Measurements from ENCODE around the gene MTERF4. TPM values are rescaled to one million over a fixed set of nuclear protein-coding genes. Genes with fewer than 3 reads are reported as not detected.

MTERF4 gene, protein sequence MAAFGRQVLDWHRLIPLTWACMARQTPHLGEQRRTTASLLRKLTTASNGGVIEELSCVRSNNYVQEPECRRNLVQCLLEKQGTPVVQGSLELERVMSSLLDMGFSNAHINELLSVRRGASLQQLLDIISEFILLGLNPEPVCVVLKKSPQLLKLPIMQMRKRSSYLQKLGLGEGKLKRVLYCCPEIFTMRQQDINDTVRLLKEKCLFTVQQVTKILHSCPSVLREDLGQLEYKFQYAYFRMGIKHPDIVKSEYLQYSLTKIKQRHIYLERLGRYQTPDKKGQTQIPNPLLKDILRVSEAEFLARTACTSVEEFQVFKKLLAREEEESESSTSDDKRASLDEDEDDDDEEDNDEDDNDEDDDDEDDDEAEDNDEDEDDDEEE
- 16.7 TPM for polyA plus RNA-seq (2013, experiment 1 of 2)
- 15.7 TPM for polyA plus RNA-seq (2013, experiment 2 of 2)

DNA sequence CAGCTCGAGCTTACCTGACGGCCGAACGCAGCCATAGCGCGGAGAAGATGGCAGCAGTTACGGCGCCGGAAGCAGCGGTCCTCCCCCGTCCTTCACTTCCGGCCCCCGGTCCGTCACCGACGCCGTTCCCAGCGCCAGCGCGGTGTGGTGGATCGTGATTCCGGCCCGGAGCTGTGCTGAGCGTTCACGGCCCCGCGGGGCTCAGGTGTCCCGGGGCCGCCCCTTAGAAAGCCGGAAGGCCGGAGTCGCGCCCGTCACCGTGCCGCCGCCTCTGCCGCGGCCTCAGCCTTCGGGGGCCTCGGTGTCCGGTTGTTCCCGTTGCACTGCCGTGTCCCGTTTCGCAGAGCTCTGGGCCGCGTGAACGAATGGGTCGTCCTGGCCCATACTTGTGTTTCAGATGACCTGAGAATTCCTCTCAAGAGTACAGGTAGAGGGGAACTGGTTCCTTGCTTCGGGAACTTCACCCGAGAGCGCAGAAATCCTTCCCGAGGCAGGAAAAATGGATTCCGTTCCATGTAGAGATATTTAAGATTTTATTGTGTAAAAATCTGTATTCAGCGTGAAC lies at the start of gene MTERF4:
TSS of gene MTERF4 (minus strand) at position 49 of the 565 bp plus-strand sequence. CDS start at position 35, 14 bp downstream.
- Histone ChIP-seq H2BK5ac (ENCODE audit: low read depth, low read length, poor library complexity, severe bottlenecking) (no peak within 1 kb of the TSS), H3K9ac (ENCODE audit: low read length) (peak within 1 kb of the TSS; percentile 97), H3K27me3 (ENCODE audit: control insufficient read depth in 1 of 2, insufficient read depth in 1 of 2, low read length in 2 of 2) (no peaks in the 10 kb centered on the region), H3K27ac (ENCODE audit: low read length, poor library complexity, severe bottlenecking) (peak within 1 kb of the TSS; percentile 56), H3K36me3 (ENCODE audit: control insufficient read depth in 1 of 2, insufficient read depth in 2 of 2, low read depth in 1 of 2, low read length in 2 of 2) (peaks cover 15 to 26% of the 10 kb centered on the region in 2 experiments), H2AK5ac (ENCODE audit: low read length, severe bottlenecking) (no peak within 1 kb of the TSS), H4K8ac (ENCODE audit: low read length) (peak within 1 kb of the TSS; percentile 100), H4K91ac (ENCODE audit: low read length) (peak within 1 kb of the TSS; percentile 88), H3K4me3 (ENCODE audit: insufficient read depth in 1 of 2, low read depth in 1 of 2, low read length in 2 of 2) (peak within 1 kb of the TSS; percentile 89 to 96), H3K23ac (ENCODE audit: low read length in 2 of 2) (peak within 1 kb of the TSS in 1 of 2 experiments; percentile 82), H3K14ac (ENCODE audit: low read length in 2 of 2) (peak within 1 kb of the TSS in 1 of 2 experiments; percentile 97), H3K79me1 (replicated peaks; ENCODE audit: low read length, poor library complexity, severe bottlenecking) (peaks cover 32% of the 10 kb centered on the region), H3K18ac (ENCODE audit: low read depth in 1 of 2, low read length in 2 of 2) (peak within 1 kb of the TSS; percentile 88 to 95), H3K4me2 (ENCODE audit: low read length, poor library complexity, severe bottlenecking) (peak within 1 kb of the TSS; percentile 99), H2AFZ (ENCODE audit: low read depth, low read length) (peak within 1 kb of the TSS; percentile 78), H3K4ac (ENCODE audit: low read depth in 1 of 2, low read length in 2 of 2) (peak within 1 kb of the TSS; percentile 58 to 85), H3K9me3 (ENCODE audit: control insufficient read depth, low read length) (no peaks in the 10 kb centered on the region), H2BK12ac (ENCODE audit: low read length in 2 of 2) (peak within 1 kb of the TSS in 1 of 2 experiments; percentile 43), H2BK15ac (ENCODE audit: low read depth, poor library complexity, severe bottlenecking) (peak within 1 kb of the TSS; percentile 20), H2BK120ac (ENCODE audit: low read depth, low read length) (peak within 1 kb of the TSS; percentile 74), H3K4me1 (ENCODE audit: control insufficient read depth, insufficient read depth, low read depth, low read length) (peaks cover 10% of the 10 kb centered on the region)
- DNase-seq: peak; percentile 85
- under 1% methylated on average over 52 of the region's 56 CpGs for WGBS

DNA sequence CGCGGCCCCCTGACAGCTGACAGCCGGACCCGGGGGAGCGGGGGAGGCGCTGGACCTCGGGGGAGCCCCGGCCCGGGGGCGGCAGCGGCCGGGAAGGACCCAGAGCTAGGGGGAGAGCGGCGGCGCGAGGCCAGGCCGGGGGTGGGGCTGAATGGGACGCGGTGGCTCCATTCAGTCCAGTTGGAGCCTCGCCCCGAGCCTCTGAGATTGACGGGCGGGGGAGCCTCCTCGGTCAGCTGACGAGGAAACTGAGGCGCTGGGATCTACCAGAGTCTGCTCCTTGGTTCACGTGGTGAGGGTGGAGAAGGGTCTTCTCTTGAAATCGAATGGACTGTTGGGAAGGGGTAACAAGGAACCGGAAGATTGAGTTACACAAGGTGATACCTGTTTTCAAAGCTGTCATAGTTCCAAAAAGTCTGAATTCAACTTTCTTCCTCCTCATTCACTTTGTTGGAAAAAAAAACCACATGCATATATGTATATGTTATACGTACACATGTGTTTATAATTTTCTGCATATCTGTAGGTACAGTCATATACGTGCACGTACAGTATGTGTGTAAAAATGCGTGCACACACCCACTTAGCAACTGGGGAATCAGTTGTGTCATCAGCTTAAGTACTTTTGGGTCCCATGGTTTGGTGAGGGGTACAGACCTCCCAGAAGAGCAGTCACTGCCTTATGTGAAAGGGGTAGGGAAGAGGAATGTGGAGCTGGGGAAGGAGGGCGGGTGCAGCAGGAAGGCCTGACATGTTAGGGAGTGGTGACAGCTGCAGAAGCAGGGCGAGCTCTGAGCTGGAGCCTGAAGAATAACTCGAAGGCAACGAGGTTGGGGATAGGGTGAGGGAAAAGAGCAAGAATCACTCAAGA lies 48.8 kb upstream of the MTERF4 start:
- H4K8ac ChIP-seq (ENCODE audit: low read length): peak overlapping the region; percentile 85
- H3K79me1 ChIP-seq (replicated peaks; ENCODE audit: low read length, poor library complexity, severe bottlenecking): peaks cover 31% of the 10 kb centered on the region
- peak overlapping the region; percentile 86 for H3K9ac ChIP-seq (ENCODE audit: low read length)
- H2BK12ac ChIP-seq (ENCODE audit: low read length in 2 of 2): peak overlapping the region in 1 of 2 experiments; percentile 29
- no peak overlapping the region for H2BK120ac ChIP-seq (ENCODE audit: low read depth, low read length)
- WGBS: 16% methylated on average over 35 of the region's 37 CpGs
- H3K4me1 ChIP-seq (ENCODE audit: control insufficient read depth, insufficient read depth, low read depth, low read length): peaks cover 18% of the 10 kb centered on the region
- peak overlapping the region; percentile 47 for H3K4ac ChIP-seq (ENCODE audit: low read depth in 1 of 2, low read length in 2 of 2)
- H3K18ac ChIP-seq (ENCODE audit: low read depth in 1 of 2, low read length in 2 of 2): peak overlapping the region; percentile 30 to 92
- peaks cover 7 to 16% of the 10 kb centered on the region in 2 experiments for H3K36me3 ChIP-seq (ENCODE audit: control insufficient read depth in 1 of 2, insufficient read depth in 2 of 2, low read depth in 1 of 2, low read length in 2 of 2)
- peak overlapping the region in 1 of 2 experiments; percentile 41 for H3K14ac ChIP-seq (ENCODE audit: low read length in 2 of 2)
- no peaks in the 10 kb centered on the region for H3K27me3 ChIP-seq (ENCODE audit: control insufficient read depth in 1 of 2, insufficient read depth in 1 of 2, low read length in 2 of 2)
- peak overlapping the region; percentile 97 for H2BK15ac ChIP-seq (ENCODE audit: low read depth, poor library complexity, severe bottlenecking)
- H3K23ac ChIP-seq (ENCODE audit: low read length in 2 of 2): no peak overlapping the region
- H4K91ac ChIP-seq (ENCODE audit: low read length): peak overlapping the region; percentile 47
- H3K27ac ChIP-seq (ENCODE audit: low read length, poor library complexity, severe bottlenecking): no peak overlapping the region
- H3K4me3 ChIP-seq (ENCODE audit: insufficient read depth in 1 of 2, low read depth in 1 of 2, low read length in 2 of 2): peak overlapping the region; percentile 87 to 97
- H2AFZ ChIP-seq (ENCODE audit: low read depth, low read length): peak overlapping the region; percentile 68
- H2BK5ac ChIP-seq (ENCODE audit: low read depth, low read length, poor library complexity, severe bottlenecking): no peak overlapping the region
- no peaks in the 10 kb centered on the region for H3K9me3 ChIP-seq (ENCODE audit: control insufficient read depth, low read length)
- H2AK5ac ChIP-seq (ENCODE audit: low read length, severe bottlenecking): no peak overlapping the region
- DNase-seq: peak; percentile 29
- peak overlapping the region; percentile 68 for H3K4me2 ChIP-seq (ENCODE audit: low read length, poor library complexity, severe bottlenecking)

DNA sequence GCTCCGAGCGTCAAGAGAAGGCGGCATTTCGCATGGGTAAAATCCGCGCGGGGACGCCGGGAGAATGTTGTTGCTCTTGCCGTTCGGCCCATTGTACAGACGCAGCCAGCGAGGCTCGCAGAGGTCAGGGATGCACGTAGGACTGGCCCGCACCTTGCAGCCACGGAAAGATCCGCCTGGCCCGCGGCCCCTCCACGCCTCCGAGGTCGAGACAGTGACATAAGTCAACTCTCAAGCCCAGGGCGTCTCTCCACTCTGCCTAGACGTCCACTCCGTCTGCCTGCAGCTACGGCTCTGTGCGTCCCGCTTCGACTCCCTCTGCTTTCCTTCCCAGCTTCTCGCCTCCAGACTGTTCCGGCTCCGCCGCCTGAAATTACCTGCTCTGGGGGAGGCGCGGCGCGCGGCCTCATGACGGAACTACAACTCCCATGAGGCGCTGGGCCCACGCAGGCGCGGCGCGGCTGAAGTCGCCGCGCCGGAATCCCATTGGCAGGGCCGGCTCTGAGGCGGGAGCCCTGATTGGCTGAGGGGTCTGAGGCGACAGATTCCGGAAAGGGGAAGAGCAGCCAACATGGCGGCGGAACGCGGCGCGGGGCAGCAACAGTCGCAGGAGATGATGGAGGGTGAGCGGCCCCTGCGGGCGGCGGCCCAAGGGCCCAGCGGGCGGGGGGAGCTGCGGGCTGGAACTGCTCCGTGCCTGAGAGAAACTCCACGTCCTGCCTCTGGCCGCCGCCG lies 48.0 kb upstream of the MTERF4 start, which contains the start of gene PPP1R7:
TSS of gene PPP1R7 (plus strand) at position 543 of the 735 bp plus-strand sequence. CDS start at position 572, 29 bp downstream.
- Histone ChIP-seq H3K9ac (ENCODE audit: low read length) (peak within 1 kb of the TSS; percentile 86), H3K27me3 (ENCODE audit: control insufficient read depth in 1 of 2, insufficient read depth in 1 of 2, low read length in 2 of 2) (no peaks in the 10 kb centered on the region), H2AFZ (ENCODE audit: low read depth, low read length) (peak within 1 kb of the TSS; percentile 96), H3K4me2 (ENCODE audit: low read length, poor library complexity, severe bottlenecking) (peak within 1 kb of the TSS; percentile 85), H3K4me3 (ENCODE audit: insufficient read depth in 1 of 2, low read depth in 1 of 2, low read length in 2 of 2) (peak within 1 kb of the TSS; percentile 87 to 97), H3K14ac (ENCODE audit: low read length in 2 of 2) (peak within 1 kb of the TSS in 1 of 2 experiments; percentile 41), H3K27ac (ENCODE audit: low read length, poor library complexity, severe bottlenecking) (no peak within 1 kb of the TSS), H4K8ac (ENCODE audit: low read length) (peak within 1 kb of the TSS; percentile 85), H2BK5ac (ENCODE audit: low read depth, low read length, poor library complexity, severe bottlenecking) (no peak within 1 kb of the TSS), H3K9me3 (ENCODE audit: control insufficient read depth, low read length) (no peaks in the 10 kb centered on the region), H2AK5ac (ENCODE audit: low read length, severe bottlenecking) (no peak within 1 kb of the TSS), H3K4ac (ENCODE audit: low read depth in 1 of 2, low read length in 2 of 2) (peak within 1 kb of the TSS; percentile 47), H2BK15ac (ENCODE audit: low read depth, poor library complexity, severe bottlenecking) (peak within 1 kb of the TSS; percentile 97), H3K4me1 (ENCODE audit: control insufficient read depth, insufficient read depth, low read depth, low read length) (peaks cover 18% of the 10 kb centered on the region), H3K36me3 (ENCODE audit: control insufficient read depth in 1 of 2, insufficient read depth in 2 of 2, low read depth in 1 of 2, low read length in 2 of 2) (peaks cover 6 to 16% of the 10 kb centered on the region in 2 experiments), H2BK12ac (ENCODE audit: low read length in 2 of 2) (peak within 1 kb of the TSS in 1 of 2 experiments; percentile 29), H3K79me1 (replicated peaks; ENCODE audit: low read length, poor library complexity, severe bottlenecking) (peaks cover 27% of the 10 kb centered on the region), H4K91ac (ENCODE audit: low read length) (peak within 1 kb of the TSS; percentile 47), H3K18ac (ENCODE audit: low read depth in 1 of 2, low read length in 2 of 2) (peak within 1 kb of the TSS; percentile 30 to 92), H2BK120ac (ENCODE audit: low read depth, low read length) (no peak within 1 kb of the TSS), H3K23ac (ENCODE audit: low read length in 2 of 2) (peak within 1 kb of the TSS in 1 of 2 experiments; percentile 57)
- DNase-seq: peak; percentile 94
- 1% methylated on average over 70 of the region's 73 CpGs for WGBS

Data from mesenchymal stem cell (in vitro differentiated cells and primary cell).